Upper lobe of right lung (tissue), 1 donor: ENCODE data around the gene HOXA13. TPM values are rescaled to one million over a fixed set of nuclear protein-coding genes. Genes with fewer than 3 reads are reported as not detected.

Experiments used
- ATAC-seq: fragments of 200-7000 bp; cut with Tn5 transposase; one replicate; pipeline ENCODE4 v1.9.1; 2020; ENCODE audit warnings: mild to moderate bottlenecking, moderate library complexity
- DNase-seq: peaks from one replicate; pipeline ENCODE4 v3.0.0-alpha.2; 2020
- H3K27ac ChIP-seq: fragments of 200-600 bp; one replicate; pipeline ENCODE4 v1.8.0; 2022
- H3K27me3 ChIP-seq: fragments of 200-600 bp; one replicate; pipeline ENCODE4 v1.8.0; 2022; ENCODE audit warnings: mild to moderate bottlenecking
- H3K36me3 ChIP-seq: fragments of 200-600 bp; one replicate; pipeline ENCODE4 v1.8.0; 2022
- H3K4me1 ChIP-seq: fragments of 200-600 bp; one replicate; pipeline ENCODE4 v1.8.0; 2022
- H3K4me3 ChIP-seq: fragments of 200-600 bp; one replicate; pipeline ENCODE4 v1.8.0; 2022; ENCODE audit warnings: mild to moderate bottlenecking
- H3K9me3 ChIP-seq: fragments of 200-600 bp; one replicate; pipeline ENCODE4 v1.8.0; 2022
- intact Hi-C: fragments of 100-400 bp; cut with DNase I; formaldehyde crosslinking; loops from one replicate; pipeline ENCODE4 v1.11.0; 2022
- total RNA-seq: library from RNA; stranded (reverse); fragmentation: NEBNext Ultra II Directional; extraction: Animal tissue kit (Norgen Biotek cat#: 25700); gene quantifications from one replicate; pipeline ENCODE4 v1.2.1, GENCODE V29; 2021
- TF ChIP-seq, protein P1 (sequence below): fragments of 200-600 bp; IDR thresholded peaks from one replicate; pipeline ENCODE4 v1.8.0; 2022; ENCODE audit warnings: antibody characterized with exemption
- donor health status: DM: no; HTN: yes; CAD: no; lungs with severe emphysema.

The HOXA13 gene
- total RNA-seq, 1 donor from 2014 or later = not detected

- H3K4me3 ChIP-seq = no peak within 1 kb of the TSS
- no peak for ATAC-seq
- intact Hi-C loops = no loop called here
These were observed 42.9 kb upstream of the HOXA13 start, which contains the start of gene EVX1 for GRCh38 chr7:27242555-27243339. Gene EVX1, plus strand, starts transcription at chr7:27242802. Its CDS starts 229 bp downstream, at chr7:27243031.

DNA sequence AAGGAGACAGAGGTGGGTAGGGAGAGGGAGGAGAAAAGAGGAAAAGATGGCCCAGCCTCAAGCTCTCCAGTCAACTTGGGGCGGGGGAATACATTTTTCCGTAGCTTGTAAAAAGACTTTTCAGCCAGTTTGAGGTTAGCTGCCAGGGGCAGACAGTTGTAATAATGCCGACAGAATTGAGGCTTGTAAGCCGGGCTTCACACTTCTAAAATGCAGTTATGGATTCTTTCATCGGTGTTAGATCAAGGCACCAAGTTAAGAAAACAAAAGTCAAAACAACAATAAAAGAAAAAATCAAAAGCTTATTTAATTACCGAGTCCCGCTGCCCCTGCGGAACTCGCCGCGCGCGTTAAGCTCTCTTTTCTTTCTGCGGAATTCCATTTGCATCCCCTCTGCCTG is 42.3 kb upstream of the HOXA13 start:
- Histone ChIP-seq H3K27ac (no peak overlapping the region), H3K4me1 (peaks cover 28% of the 10 kb centered on the region), H3K9me3 (no peaks in the 10 kb centered on the region), H3K27me3 (peaks cover 100% of the 10 kb centered on the region), H3K36me3 (no peaks in the 10 kb centered on the region), H3K4me3 (no peak overlapping the region)
- ATAC-seq (no peak), DNase-seq (no peak)
- TF ChIP-seq, protein P1, sequence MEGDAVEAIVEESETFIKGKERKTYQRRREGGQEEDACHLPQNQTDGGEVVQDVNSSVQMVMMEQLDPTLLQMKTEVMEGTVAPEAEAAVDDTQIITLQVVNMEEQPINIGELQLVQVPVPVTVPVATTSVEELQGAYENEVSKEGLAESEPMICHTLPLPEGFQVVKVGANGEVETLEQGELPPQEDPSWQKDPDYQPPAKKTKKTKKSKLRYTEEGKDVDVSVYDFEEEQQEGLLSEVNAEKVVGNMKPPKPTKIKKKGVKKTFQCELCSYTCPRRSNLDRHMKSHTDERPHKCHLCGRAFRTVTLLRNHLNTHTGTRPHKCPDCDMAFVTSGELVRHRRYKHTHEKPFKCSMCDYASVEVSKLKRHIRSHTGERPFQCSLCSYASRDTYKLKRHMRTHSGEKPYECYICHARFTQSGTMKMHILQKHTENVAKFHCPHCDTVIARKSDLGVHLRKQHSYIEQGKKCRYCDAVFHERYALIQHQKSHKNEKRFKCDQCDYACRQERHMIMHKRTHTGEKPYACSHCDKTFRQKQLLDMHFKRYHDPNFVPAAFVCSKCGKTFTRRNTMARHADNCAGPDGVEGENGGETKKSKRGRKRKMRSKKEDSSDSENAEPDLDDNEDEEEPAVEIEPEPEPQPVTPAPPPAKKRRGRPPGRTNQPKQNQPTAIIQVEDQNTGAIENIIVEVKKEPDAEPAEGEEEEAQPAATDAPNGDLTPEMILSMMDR = no peak
- intact Hi-C loops = no loop called here

More at GRCh38 chr7:27242555-27243339, 42.9 kb upstream of the HOXA13 start, which contains the start of gene EVX1:
- Histone ChIP-seq H3K27me3 (peaks cover 100% of the 10 kb centered on the region), H3K27ac (no peak within 1 kb of the TSS), H3K4me1 (peaks cover 28% of the 10 kb centered on the region), H3K9me3 (no peaks in the 10 kb centered on the region), H3K36me3 (no peaks in the 10 kb centered on the region)
- DNase-seq = peak; percentile 50
- TF ChIP-seq, protein P1 = no peak

GRCh38 chr7:27241189-27242056 is 41.5 kb upstream of the HOXA13 start:
- ATAC-seq = no peak
- DNase-seq = peak; percentile 35
- Histone ChIP-seq H3K4me1 (peaks cover 28% of the 10 kb centered on the region), H3K36me3 (no peaks in the 10 kb centered on the region), H3K27ac (no peak overlapping the region), H3K4me3 (no peak overlapping the region), H3K9me3 (no peaks in the 10 kb centered on the region), H3K27me3 (peaks cover 100% of the 10 kb centered on the region)
- TF ChIP-seq, protein P1 = no peak
- intact Hi-C loops = no loop called here

DNA sequence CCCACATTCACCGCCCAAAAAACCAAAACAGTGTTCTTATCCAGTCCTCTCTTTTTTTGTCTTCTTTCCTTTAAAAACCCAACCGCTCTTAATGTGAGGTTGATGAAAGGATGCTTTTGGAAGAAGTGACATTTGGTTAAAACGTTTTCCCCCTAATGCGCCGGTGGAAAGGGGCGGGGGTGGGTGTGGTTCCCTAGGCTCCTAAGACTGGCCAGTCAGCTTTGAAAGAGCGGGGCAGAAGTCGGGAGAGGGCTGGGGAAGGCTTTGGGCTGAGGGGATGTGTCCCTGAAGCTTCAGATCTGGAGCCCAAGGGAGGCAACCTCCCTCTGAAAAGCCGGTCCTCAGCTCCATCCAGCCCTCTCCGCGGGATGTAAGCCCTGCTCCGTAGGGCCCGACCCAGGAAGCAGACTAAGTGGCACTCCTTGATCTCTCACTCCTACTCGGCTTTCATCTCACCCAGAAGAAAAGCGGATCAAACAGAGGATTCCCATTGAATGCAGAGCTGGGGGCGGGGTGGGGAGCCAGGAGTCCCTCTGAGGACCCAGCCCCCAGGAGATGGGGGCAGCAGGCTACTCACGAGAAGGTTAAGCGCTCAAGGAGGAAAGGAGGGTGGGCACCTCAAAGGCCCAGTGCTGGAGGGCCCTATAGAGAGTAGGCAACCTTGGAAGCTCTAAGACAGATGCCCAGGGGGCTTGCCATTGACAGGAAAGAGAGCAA is 40.3 kb upstream of the HOXA13 start:
- no peaks in the 10 kb centered on the region for H3K9me3 ChIP-seq
- intact Hi-C loops = no loop called here

More for the DNA sequence above, 40.3 kb upstream of the HOXA13 start:
- ATAC-seq (no peak), DNase-seq (no peak)
- peaks cover 28% of the 10 kb centered on the region for H3K4me1 ChIP-seq
- no peak overlapping the region for H3K4me3 ChIP-seq
- H3K36me3 ChIP-seq = no peaks in the 10 kb centered on the region
- no peak overlapping the region for H3K27ac ChIP-seq
- TF ChIP-seq, protein P1 = no peak
- H3K27me3 ChIP-seq = peaks cover 100% of the 10 kb centered on the region
